Skin epidermis (tissue), 12 donors: ENCODE measurements around the gene TNFRSF25.

Experiments
- H3K27ac ChIP-seq, 21 experiments: fragments of 200-600 bp; sonication (generic) in 11 of 21; one replicate each; pipeline ENCODE4 v1.5.0; 2020; ENCODE audit warnings: mild to moderate bottlenecking in 3 of 21, inconsistent platforms in 2 of 21, moderate library complexity in 2 of 21
- H3K4me3 ChIP-seq, 7 experiments: fragments of 200-600 bp; sonication (generic) in 2 of 7; one replicate each; pipeline ENCODE4 v1.5.0; 2020; ENCODE audit warnings: inconsistent platforms in 2 of 7, mild to moderate bottlenecking in 2 of 7, moderate library complexity in 1 of 7

TNFRSF25 gene

GRCh38 chr1:6489799-6490180, 23.8 kb upstream of the TNFRSF25 start:
- Histone ChIP-seq H3K4me3 (peak overlapping the region; percentile 40 to 62 (median 50)), H3K27ac (peak overlapping the region; percentile 76 to 98 (median 88))

- H3K27ac ChIP-seq, result peak overlapping the region; percentile 76 to 98 (median 88)
Observed at GRCh38 chr1:6489383-6489765, 23.4 kb upstream of the TNFRSF25 start.

GRCh38 chr1:6488602-6489382, 22.8 kb upstream of the TNFRSF25 start:
- peak overlapping the region; percentile 7 to 98 (median 88) for H3K27ac ChIP-seq

More at GRCh38 chr1:6489383-6489765, 23.4 kb upstream of the TNFRSF25 start:
- H3K4me3 ChIP-seq, result peak overlapping the region; percentile 40 to 62 (median 50)

DNA sequence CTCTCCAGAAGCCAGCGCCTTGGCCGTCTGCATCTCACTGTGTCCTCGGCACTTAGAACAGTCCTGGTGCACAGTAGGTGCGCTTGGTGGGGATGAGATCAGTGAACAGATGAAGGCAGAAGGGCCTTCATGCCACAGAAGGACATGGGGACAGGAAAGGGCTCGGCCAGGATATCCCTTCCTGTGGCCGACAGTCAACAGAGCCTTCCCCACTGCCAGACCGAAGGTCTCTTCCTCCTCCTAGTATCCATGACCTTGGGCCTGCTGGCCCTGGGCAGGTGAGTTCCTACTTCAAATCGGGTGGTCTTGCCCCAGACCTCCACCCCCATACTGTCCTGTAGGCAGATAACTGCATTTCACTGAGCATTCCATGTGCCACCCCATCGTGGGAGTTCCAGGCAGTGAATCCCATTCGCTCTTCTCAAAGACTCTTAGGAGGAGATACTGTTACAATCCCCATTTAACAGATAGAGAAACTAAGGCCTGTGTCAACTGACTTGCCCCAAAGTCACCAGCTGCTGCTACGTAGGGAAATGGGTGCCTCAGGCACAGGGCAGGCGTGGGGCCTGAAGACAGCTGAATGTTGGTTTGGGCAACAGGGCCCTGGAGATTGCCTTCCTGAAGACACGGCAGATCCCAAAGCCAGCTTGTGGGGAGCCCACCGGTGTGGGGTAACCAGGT, 22.0 kb upstream of the TNFRSF25 start:
- Histone ChIP-seq H3K27ac (peak overlapping the region in 19 of 21 experiments; percentile 76 to 98 (median 88)), H3K4me3 (no peak overlapping the region)

More at GRCh38 chr1:6488602-6489382, 22.8 kb upstream of the TNFRSF25 start:
- peak overlapping the region in 4 of 7 experiments; percentile 40 to 62 (median 51) for H3K4me3 ChIP-seq

DNA sequence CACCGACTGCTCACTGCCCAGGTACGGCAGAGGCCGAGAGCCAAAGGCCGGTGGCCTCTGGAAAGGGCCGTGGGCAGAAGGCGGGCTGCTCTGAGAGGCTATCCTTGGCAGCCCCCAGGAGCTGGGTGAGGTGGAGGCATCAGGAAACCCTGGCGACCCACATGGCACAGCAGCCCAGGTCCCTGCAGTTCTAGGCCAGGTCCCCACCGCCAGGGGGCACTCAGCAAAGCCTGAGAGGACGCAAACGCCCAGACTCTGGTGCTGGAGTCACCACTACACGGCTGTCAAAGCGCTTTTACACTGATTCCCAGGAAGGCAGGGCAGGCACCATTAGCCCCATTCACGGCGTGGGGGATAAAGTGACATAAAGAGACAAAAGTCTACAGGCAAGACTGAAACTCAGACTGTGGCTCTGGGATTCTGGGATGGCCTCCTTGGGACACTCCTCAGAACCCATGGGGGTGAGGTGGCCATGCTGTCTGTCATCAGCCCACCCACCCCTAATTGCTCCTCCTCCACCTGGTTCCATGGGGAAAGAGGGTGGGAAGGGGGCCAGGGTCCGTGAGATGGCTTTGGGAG, 20.5 kb upstream of the TNFRSF25 start:
- H3K27ac ChIP-seq, result peak overlapping the region in 15 of 21 experiments; percentile 42 to 91 (median 80)
- H3K4me3 ChIP-seq, result peak overlapping the region in 5 of 7 experiments; percentile 28 to 50 (median 39)

DNA sequence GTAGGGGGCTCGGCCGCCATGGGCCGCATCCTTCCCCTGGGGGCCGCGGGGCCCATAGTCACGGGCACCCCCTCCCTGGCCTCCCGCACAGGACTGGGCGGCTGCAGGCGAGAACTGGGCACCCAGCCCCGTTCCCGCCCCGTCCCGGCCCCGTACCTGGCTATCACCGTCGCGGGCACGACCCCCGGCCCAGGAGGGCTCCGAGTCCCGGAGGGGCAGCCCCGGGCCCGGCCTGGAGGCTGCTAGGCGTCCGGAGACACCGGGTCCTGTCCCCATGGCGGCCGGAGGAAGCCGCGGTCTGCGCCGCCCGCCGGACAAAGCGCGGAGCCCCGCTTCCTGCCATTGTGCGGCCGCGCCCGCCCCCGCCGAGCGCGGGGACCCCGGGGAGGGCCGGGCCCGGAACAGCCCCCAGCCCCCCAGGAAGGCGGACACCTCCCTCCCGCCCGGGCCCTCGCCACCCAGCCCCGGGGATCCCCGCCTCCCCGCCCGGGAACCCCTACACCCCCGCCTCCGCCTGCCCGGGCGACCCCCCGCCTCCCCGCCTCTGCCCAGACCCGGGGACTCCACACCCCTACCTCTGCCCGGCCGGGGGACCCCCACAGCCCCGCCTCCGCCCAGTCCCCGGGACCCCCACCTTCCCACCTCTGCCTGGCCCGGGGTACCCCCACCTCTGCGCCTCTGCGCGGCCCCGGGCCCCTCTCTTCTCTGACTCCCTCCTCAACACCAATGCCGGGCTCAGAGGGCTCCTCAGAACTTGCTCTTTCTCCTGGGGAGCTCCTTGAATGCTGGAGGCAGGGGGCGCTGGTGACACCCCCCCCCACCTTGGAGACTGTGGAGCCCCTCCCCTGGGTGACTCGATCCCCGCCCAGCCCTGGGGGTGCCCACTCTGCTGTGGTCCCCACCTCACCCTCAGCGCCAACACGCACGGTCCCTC, 19.5 kb upstream of the TNFRSF25 start:
- Histone ChIP-seq H3K27ac (peak overlapping the region; percentile 31 to 91 (median 77)), H3K4me3 (peak overlapping the region; percentile 28 to 50 (median 44))

DNA sequence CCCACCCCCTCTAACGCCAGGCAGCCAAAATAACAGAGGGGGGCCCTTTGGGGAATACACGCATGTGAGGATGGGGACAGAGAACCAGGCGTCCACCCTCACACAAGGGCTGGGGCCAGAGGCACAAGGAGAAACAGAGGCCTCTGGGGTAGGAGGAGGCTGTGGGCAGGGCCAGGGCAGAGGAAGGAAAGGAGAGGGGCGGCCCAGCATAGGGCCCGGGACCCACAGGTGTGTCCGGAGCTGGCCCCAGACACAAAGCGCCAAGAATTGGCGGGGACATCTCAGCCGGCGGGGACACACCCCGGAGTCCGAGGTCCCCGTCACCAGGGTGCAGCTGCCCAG, 18.8 kb upstream of the TNFRSF25 start:
- Histone ChIP-seq H3K27ac (peak overlapping the region in 20 of 21 experiments; percentile 17 to 91 (median 78)), H3K4me3 (peak overlapping the region; percentile 28 to 50 (median 44))

GRCh38 chr1:6483761-6484117, 17.8 kb upstream of the TNFRSF25 start:
- Histone ChIP-seq H3K27ac (peak overlapping the region in 5 of 21 experiments; percentile 16 to 91 (median 30)), H3K4me3 (no peak overlapping the region)

- Histone ChIP-seq H3K27ac (peak overlapping the region in 5 of 21 experiments; percentile 16 to 91 (median 30)), H3K4me3 (no peak overlapping the region)
Observed at GRCh38 chr1:6483017-6483760, 17.2 kb upstream of the TNFRSF25 start.

DNA sequence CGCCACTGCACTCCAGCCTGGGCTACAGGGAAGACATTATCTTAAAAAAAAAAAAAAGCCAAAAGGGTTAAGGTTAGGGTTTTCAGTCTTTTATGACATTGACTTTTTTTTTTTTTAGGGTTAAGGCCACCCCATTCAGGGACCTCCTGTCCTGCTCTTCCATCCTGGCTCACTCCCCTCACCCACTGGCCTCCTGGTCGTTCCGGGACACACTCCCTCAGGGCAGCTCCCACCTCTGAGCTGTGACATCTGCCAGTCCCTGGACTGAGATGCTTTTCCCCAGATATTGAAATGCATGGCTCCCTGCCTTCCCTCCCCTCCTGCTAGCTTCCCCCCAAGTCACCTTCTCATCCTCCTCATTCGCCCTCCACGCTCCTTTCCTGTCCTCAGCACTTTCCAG, 15.8 kb upstream of the TNFRSF25 start:
- H3K4me3 ChIP-seq, result no peak overlapping the region
- H3K27ac ChIP-seq, result no peak overlapping the region

DNA sequence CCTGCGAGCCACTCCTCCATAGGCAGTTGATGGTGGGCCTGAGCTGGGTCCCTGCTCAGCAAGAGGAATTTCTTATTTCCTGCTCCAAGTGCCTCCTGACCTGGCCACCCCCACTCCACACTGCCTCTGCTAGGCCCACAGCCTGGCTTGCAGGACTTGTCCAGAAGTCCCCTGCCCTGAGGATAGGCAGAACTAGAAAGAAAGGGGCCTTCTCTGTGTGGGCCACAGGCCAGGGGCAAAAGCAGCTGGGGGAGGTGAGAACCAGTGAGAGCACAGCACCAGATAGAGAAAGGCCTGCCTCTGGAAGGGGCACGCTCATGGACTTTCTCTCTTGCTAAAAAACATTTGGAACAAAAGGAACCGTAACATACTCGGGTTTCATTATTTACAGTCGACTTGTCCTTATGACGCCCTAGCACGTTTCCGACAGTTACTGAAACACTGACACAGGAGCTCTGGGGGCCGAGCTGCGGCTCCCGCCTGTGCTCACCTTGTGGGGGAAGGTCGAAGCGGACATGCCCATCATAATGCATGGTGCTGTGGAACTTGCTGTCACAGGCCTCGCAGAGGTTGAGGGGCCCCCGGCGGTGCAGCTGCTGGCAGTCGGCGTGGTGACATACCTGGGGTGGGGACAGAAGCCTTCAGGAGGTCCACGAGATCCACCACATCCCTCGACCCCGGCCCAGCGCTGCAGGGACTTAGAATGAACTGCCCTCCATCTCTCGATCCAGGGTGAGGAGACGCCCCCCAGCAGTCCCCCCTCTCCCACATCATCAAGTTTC, 11.3 kb upstream of the TNFRSF25 start:
- Histone ChIP-seq H3K27ac (no peak overlapping the region), H3K4me3 (no peak overlapping the region)

DNA sequence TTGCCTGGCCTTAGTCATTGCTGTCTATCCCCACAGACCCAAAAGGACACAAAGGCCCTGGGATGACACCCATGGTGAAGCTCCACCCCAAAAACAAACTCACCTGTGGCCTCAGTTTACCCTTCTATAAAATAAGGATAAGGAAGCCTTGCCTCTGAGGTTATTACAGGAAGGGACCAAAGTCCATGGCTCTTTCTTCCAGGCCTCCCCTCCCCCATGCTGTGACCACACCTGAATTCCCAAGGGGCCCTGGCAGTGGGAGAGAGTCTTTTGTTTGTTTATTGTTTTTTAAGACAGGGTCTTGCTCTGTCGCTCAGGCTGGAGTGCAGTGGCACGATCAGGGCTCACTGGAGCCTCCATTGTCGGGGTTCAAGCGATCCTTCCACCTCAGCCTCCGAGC, 10.5 kb upstream of the TNFRSF25 start:
- H3K4me3 ChIP-seq, result no peak overlapping the region
- H3K27ac ChIP-seq, result no peak overlapping the region

- peak overlapping the region in 1 of 21 experiments; percentile 7 for H3K27ac ChIP-seq
- no peak overlapping the region for H3K4me3 ChIP-seq
Observed at GRCh38 chr1:6475381-6476133, 9.6 kb upstream of the TNFRSF25 start.

- no peak overlapping the region for H3K27ac ChIP-seq
- H3K4me3 ChIP-seq, result no peak overlapping the region
Observed at GRCh38 chr1:6474815-6475282, 8.9 kb upstream of the TNFRSF25 start.

- Histone ChIP-seq H3K27ac (peak overlapping the region in 1 of 21 experiments; percentile 50), H3K4me3 (no peak overlapping the region)
Observed at GRCh38 chr1:6473974-6474814, 8.2 kb upstream of the TNFRSF25 start.

GRCh38 chr1:6473156-6473555, 7.2 kb upstream of the TNFRSF25 start:
- Histone ChIP-seq H3K27ac (peak overlapping the region in 4 of 21 experiments; percentile 6 to 77 (median 44)), H3K4me3 (no peak overlapping the region)
